ENCODE data around the gene HDAC9.
"Not testable (repeated sequence)": the region's sequence is repeated elsewhere in the genome, so short reads cannot be mapped to it uniquely, and the experiment has no call there.

Gene HDAC9

DNA sequence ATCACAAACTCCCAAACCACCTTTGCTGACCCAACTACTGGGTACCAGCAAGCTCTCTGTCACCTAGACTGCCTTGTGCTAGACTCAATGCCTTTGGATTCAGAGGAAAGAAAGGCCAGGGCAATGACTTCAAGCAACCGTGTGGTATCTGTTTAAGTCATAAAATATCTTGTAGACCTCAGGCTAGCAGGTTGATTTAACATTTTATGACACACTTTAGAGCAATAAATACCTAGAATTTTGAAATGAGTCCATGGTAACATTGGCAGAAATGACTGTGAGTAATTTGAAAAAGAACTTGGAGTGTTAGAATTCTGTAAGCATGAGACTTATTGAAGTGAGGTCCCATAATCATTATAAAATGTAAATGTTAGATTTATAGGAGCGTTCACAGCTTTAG, 534.7 kb downstream of the HDAC9 start:
- DNase-seq (ENCODE audit: low spot score): no peak

DNA sequence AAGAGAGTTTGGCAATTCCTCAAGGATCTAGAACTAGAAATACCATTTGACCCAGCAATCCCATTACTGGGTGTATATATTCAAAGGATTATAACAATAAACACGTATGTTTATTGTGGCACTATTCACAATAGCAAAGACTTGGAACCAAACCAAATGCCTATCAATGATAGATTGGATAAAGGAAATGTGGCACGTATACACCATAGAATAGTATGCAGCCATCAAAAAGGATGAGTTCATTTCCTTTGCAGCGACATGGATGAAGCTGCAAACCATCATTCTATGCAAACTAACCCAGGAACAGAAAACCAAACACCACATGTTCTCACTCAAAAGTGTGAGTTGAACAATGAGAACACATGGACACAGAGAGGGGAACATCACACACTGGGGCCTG, 537.4 kb downstream of the HDAC9 start:
- DNase-seq (ENCODE audit: low spot score): not testable (repeated sequence)

DNA sequence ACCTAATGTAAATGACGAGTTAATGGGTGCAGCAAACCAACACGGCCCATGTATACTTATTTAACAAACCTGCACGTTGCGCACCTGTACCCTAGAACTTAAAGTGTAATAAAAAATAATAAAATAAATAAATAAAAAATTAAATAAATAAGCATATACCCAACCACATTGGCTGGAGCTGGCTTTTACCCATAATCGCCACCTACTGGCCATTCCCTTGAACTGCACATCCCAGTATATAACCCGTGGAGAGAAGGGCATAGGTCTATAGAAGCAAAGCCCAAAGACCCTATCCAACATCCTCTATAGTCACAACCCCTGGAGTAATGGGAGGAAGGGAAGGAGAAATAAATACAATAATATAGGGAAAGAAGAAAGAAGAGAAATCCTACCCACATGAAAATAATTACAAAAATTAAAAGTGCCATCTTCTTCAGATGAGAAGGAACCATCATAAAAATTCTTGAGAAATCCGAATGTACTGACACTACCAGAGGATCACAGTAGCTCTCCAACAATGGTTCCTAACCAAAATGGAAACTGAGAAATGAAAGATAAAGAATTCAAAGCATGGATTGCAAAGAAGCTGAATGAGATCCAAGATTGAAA, 556.3 kb downstream of the HDAC9 start:
- peak; percentile 33 for DNase-seq (ENCODE audit: low spot score)

Measured in AG08396 (cell line).